Natural killer cell (primary cell): Measurements from ENCODE around the gene MPHOSPH9. TPM values are rescaled to one million over a fixed set of nuclear protein-coding genes. Genes with fewer than 3 reads are reported as not detected.

ENCODE experiments used
- ATAC-seq, 3 donors: fragments of 150-1000 bp in 2 of 3; fragments of 200-7000 bp in 1 of 3; cut with Tn5 transposase; 1 replicate in 1 of 3; 2 replicates in 2 of 3; pipeline ENCODE4 v1.10.0; 2021; ENCODE audit warnings: mild to moderate bottlenecking in 2 of 3, moderate library complexity in 2 of 3
- DNase-seq, 2 donors: peaks; one replicate each; pipeline versions ENCODE4 v3.0.0 to v3.0.0-alpha.2; 2013 to 2021; ENCODE audit warnings: mixed read lengths in 1 of 2
- H3K27ac ChIP-seq: one replicate; pipeline ENCODE4 v1.5.1; 2013; ENCODE audit warnings: mild to moderate bottlenecking, low read length
- H3K27me3 ChIP-seq: one replicate; pipeline ENCODE4 v1.6.1; 2013; ENCODE audit warnings: low read length; ENCODE audit not compliant: control insufficient read depth, insufficient read depth
- H3K36me3 ChIP-seq: one replicate; pipeline ENCODE4 v1.6.1; 2013; ENCODE audit warnings: low read length; ENCODE audit not compliant: control insufficient read depth, insufficient read depth
- H3K4me1 ChIP-seq: one replicate; pipeline ENCODE4 v1.6.1; 2013; ENCODE audit warnings: low read length; ENCODE audit not compliant: control insufficient read depth, insufficient read depth
- H3K4me3 ChIP-seq: one replicate; pipeline ENCODE4 v1.5.1; 2013; ENCODE audit warnings: low read length
- H3K9me3 ChIP-seq: one replicate; pipeline ENCODE4 v1.6.1; 2013; ENCODE audit warnings: low read length; ENCODE audit not compliant: control insufficient read depth, insufficient read depth
- H3K27ac Mint-ChIP-seq, 2 donors: one replicate each; pipeline ENCODE4 v1.8.0; 2022; ENCODE audit warnings: mild to moderate bottlenecking in 2 of 2, mixed read lengths in 2 of 2, moderate library complexity in 1 of 2
- H3K27me3 Mint-ChIP-seq, 2 donors: one replicate each; pipeline ENCODE4 v1.8.0; 2022; ENCODE audit warnings: low read depth in 2 of 2, mixed read lengths in 2 of 2
- H3K36me3 Mint-ChIP-seq: one replicate; pipeline ENCODE4 v1.8.0; 2022; ENCODE audit warnings: mixed read lengths
- H3K4me1 Mint-ChIP-seq, 2 donors: one replicate each; pipeline ENCODE4 v1.8.0; 2022; ENCODE audit warnings: mixed read lengths in 2 of 2
- H3K4me3 Mint-ChIP-seq: one replicate; pipeline ENCODE4 v1.8.0; 2022; ENCODE audit warnings: mild to moderate bottlenecking, moderate library complexity, mixed read lengths
- H3K9me3 Mint-ChIP-seq, 2 donors: one replicate each; pipeline ENCODE4 v1.8.0; 2022; ENCODE audit warnings: mixed read lengths in 2 of 2
- CTCF ChIP-seq: fragments of 200-600 bp; IDR thresholded peaks from one replicate; pipeline ENCODE4 v1.8.0; 2022; ENCODE audit warnings: antibody characterized with exemption
- WGBS: methylation state at CpG from one replicate; pipeline ENCODE4 v1.1.7; 2013; ENCODE audit warnings: missing lambda C conversion rate; ENCODE audit not compliant: insufficient coverage; 5-methylcytosine and 5-hydroxymethylcytosine counted together
- intact Hi-C: fragments of 100-400 bp; cut with micrococcal nuclease; formaldehyde crosslinking; loops from one replicate; pipeline ENCODE4 v1.14.2; 2022
- total RNA-seq, 4 donors: library from RNA; stranded (reverse); fragments of 120-200 nt in 1 of 4; gene quantifications; one replicate each; pipeline versions ENCODE4 v1.2.3 to v1.2.4, GENCODE V29; 2013 to 2022

Gene MPHOSPH9
- total RNA-seq, 3 donors from 2014 or later (not counting 1 experiment from before 2014, with no cell fraction given): 97.6 to 114 (median 109) TPM

- H3K36me3 ChIP-seq: no peaks in the 10 kb centered on the region
- ATAC-seq (no peak), DNase-seq (peak in 1 of 2 donors; percentile 40)
- H3K9me3 ChIP-seq: no peaks in the 10 kb centered on the region
- no peaks in the 10 kb centered on the region for H3K36me3 Mint-ChIP-seq
- peak overlapping the region in 1 of 2 donors; percentile 71 for H3K27ac Mint-ChIP-seq
- H3K27me3 Mint-ChIP-seq: no peaks in the 10 kb centered on the region
- intact Hi-C loops: loop anchor here (1.0 kb wide), 1 partner anchor 95 kb away; no protein-coding TSS in a partner anchor
- H3K27ac ChIP-seq: no peak overlapping the region
- H3K27me3 ChIP-seq: no peaks in the 10 kb centered on the region
- under 1% methylated on average over 51 of the region's 51 CpGs for WGBS
- H3K4me3 ChIP-seq: peak overlapping the region; percentile 36
- H3K9me3 Mint-ChIP-seq: no peaks in the 10 kb centered on the region
- H3K4me1 Mint-ChIP-seq: peaks cover 5 to 36% of the 10 kb centered on the region in 2 donors
- no peak for TF ChIP-seq CTCF
- peak overlapping the region; percentile 78 for H3K4me3 Mint-ChIP-seq
- peaks cover 35% of the 10 kb centered on the region for H3K4me1 ChIP-seq
Measured at GRCh38 chr12:123270214-123271000, 37.5 kb upstream of the MPHOSPH9 start.

- ATAC-seq (no peak), DNase-seq (no peak)
- 4% methylated on average over 7 of the region's 7 CpGs for WGBS
- no peak for TF ChIP-seq CTCF
- peaks cover 5 to 36% of the 10 kb centered on the region in 2 donors for H3K4me1 Mint-ChIP-seq
- peak overlapping the region; percentile 36 for H3K4me3 ChIP-seq
- no peaks in the 10 kb centered on the region for H3K36me3 ChIP-seq
- H3K27ac ChIP-seq: no peak overlapping the region
- intact Hi-C loops: loop anchor here (1.0 to 5.0 kb wide), 2 partner anchors 95 to 312 kb away; partner anchors contain the start of gene TMED2
- H3K36me3 Mint-ChIP-seq: no peaks in the 10 kb centered on the region
- no peaks in the 10 kb centered on the region for H3K9me3 ChIP-seq
- H3K4me3 Mint-ChIP-seq: peak overlapping the region; percentile 78
- H3K9me3 Mint-ChIP-seq: no peaks in the 10 kb centered on the region
- H3K27me3 Mint-ChIP-seq: no peaks in the 10 kb centered on the region
- H3K27ac Mint-ChIP-seq: peak overlapping the region in 1 of 2 donors; percentile 71
- H3K27me3 ChIP-seq: no peaks in the 10 kb centered on the region
- H3K4me1 ChIP-seq: peaks cover 35% of the 10 kb centered on the region
Measured at GRCh38 chr12:123269896-123270213, 36.9 kb upstream of the MPHOSPH9 start.

GRCh38 chr12:123269395-123269892 lies 36.5 kb upstream of the MPHOSPH9 start:
- H3K27me3 Mint-ChIP-seq: no peaks in the 10 kb centered on the region
- no peaks in the 10 kb centered on the region for H3K27me3 ChIP-seq
- H3K9me3 ChIP-seq: no peaks in the 10 kb centered on the region
- TF ChIP-seq CTCF: no peak
- H3K4me1 Mint-ChIP-seq: peaks cover 5 to 36% of the 10 kb centered on the region in 2 donors
- ATAC-seq (peak; percentile 28 to 40 (median 39)), DNase-seq (peak; percentile 32 to 61)
- peak overlapping the region; percentile 78 for H3K4me3 Mint-ChIP-seq
- no peaks in the 10 kb centered on the region for H3K36me3 Mint-ChIP-seq
- H3K9me3 Mint-ChIP-seq: no peaks in the 10 kb centered on the region
- 12% methylated on average over 32 of the region's 32 CpGs for WGBS
- H3K4me1 ChIP-seq: peaks cover 35% of the 10 kb centered on the region
- H3K36me3 ChIP-seq: no peaks in the 10 kb centered on the region
- peak overlapping the region; percentile 36 for H3K4me3 ChIP-seq
- peak overlapping the region in 1 of 2 donors; percentile 71 for H3K27ac Mint-ChIP-seq
- H3K27ac ChIP-seq: no peak overlapping the region
- intact Hi-C loops: loop anchor here (5.0 kb wide), 1 partner anchor 313 kb away; the partner anchor contains the start of gene TMED2
